ENCODE data around the gene RNF222. TPM values are rescaled to one million over a fixed set of nuclear protein-coding genes. Genes with fewer than 3 reads are reported as not detected.
A peak's percentile ranks its signal among the peaks of the same experiment; 100 is the strongest.

RNF222 gene
- polyA plus RNA-seq, 1 donor (not counting 4 experiments of a cell fraction or from before 2014, with no cell fraction given): 0.18 TPM

- H3K4me3 ChIP-seq (ENCODE audit: control insufficient read depth in 2 of 3, extremely low read depth in 1 of 3, insufficient read depth in 2 of 3, low read depth in 1 of 3, low read length in 3 of 3): no peak overlapping the region
- peak overlapping the region; percentile 79 for H2AFZ ChIP-seq (ENCODE audit: control insufficient read depth, low read length)
- H3K4me2 ChIP-seq (ENCODE audit: control insufficient read depth, extremely low read depth, insufficient read depth, low read depth, low read length): peak overlapping the region; percentile 35
- H3K36me3 ChIP-seq (ENCODE audit: control insufficient read depth in 2 of 2, extremely low read depth in 1 of 2, insufficient read depth in 2 of 2, low read length in 2 of 2): no peaks in the 10 kb centered on the region
- FAIRE-seq: no peak
- peak overlapping the region; percentile 13 for H3K9ac ChIP-seq (ENCODE audit: control insufficient read depth, extremely low read depth, insufficient read depth, low read length)
- TF ChIP-seq CTCF (optimal IDR thresholded peaks at IDR 0.05 in 1 of 3, IDR thresholded peaks at IDR 0.05 in 1 of 3, conservative IDR thresholded peaks at IDR 0.05 in 1 of 3; ENCODE audit: extremely low read depth in 1 of 3, insufficient read depth in 2 of 3, low read length in 3 of 3) (peak in 1 of 3 experiments; percentile 8), EZH2 (IDR thresholded peaks at IDR 0.05; ENCODE audit: low read length) (no peak)
- no peaks in the 10 kb centered on the region for H4K20me1 ChIP-seq (ENCODE audit: control insufficient read depth, extremely low read depth, insufficient read depth, low read length)
- peaks cover 12% of the 10 kb centered on the region for H3K4me1 ChIP-seq (ENCODE audit: control insufficient read depth, extremely low read depth, insufficient read depth, low read length)
- no peak overlapping the region for H3K27ac ChIP-seq (ENCODE audit: control insufficient read depth, insufficient read depth, low read length)
- H3K79me2 ChIP-seq (ENCODE audit: control insufficient read depth, insufficient read depth, low read length): peaks cover 2% of the 10 kb centered on the region
- dilution Hi-C loops (cut with MboI; ENCODE audit: extremely low pct_ligation_motif_present, low sequenced_read_pairs): no loop called here
- H3K9me3 ChIP-seq (ENCODE audit: control insufficient read depth, low read depth, low read length): no peaks in the 10 kb centered on the region
- H3K9me1 ChIP-seq (ENCODE audit: control insufficient read depth, extremely low read depth, insufficient read depth, low read length): peaks cover 2% of the 10 kb centered on the region
- no peaks in the 10 kb centered on the region for H3K27me3 ChIP-seq (ENCODE audit: control insufficient read depth, extremely low read depth, insufficient read depth, low read length)
- no peak for DNase-seq (ENCODE audit: low read depth, low spot score)
Observed at GRCh38 chr17:8430966-8431365, 33.3 kb upstream of the RNF222 start.

GRCh38 chr17:8426802-8427201, 29.2 kb upstream of the RNF222 start:
- dilution Hi-C loops (cut with MboI; ENCODE audit: extremely low pct_ligation_motif_present, low sequenced_read_pairs): no loop called here
- no peak overlapping the region for H2AFZ ChIP-seq (ENCODE audit: control insufficient read depth, low read length)
- no peaks in the 10 kb centered on the region for H3K36me3 ChIP-seq (ENCODE audit: control insufficient read depth in 2 of 2, extremely low read depth in 1 of 2, insufficient read depth in 2 of 2, low read length in 2 of 2)
- H4K20me1 ChIP-seq (ENCODE audit: control insufficient read depth, extremely low read depth, insufficient read depth, low read length): no peaks in the 10 kb centered on the region
- H3K9me3 ChIP-seq (ENCODE audit: control insufficient read depth, low read depth, low read length): no peaks in the 10 kb centered on the region
- H3K79me2 ChIP-seq (ENCODE audit: control insufficient read depth, insufficient read depth, low read length): no peaks in the 10 kb centered on the region
- no peak for TF ChIP-seq EZH2 (IDR thresholded peaks at IDR 0.05; ENCODE audit: low read length)
- no peak for TF ChIP-seq CTCF (optimal IDR thresholded peaks at IDR 0.05 in 1 of 3, IDR thresholded peaks at IDR 0.05 in 1 of 3, conservative IDR thresholded peaks at IDR 0.05 in 1 of 3; ENCODE audit: extremely low read depth in 1 of 3, insufficient read depth in 2 of 3, low read length in 3 of 3)
- no peak overlapping the region for H3K4me2 ChIP-seq (ENCODE audit: control insufficient read depth, extremely low read depth, insufficient read depth, low read depth, low read length)
- DNase-seq (ENCODE audit: low read depth, low spot score) (no peak), FAIRE-seq (no peak)
- no peak overlapping the region for H3K4me3 ChIP-seq (ENCODE audit: control insufficient read depth in 2 of 3, extremely low read depth in 1 of 3, insufficient read depth in 2 of 3, low read depth in 1 of 3, low read length in 3 of 3)
- no peak overlapping the region for H3K9ac ChIP-seq (ENCODE audit: control insufficient read depth, extremely low read depth, insufficient read depth, low read length)
- H3K27me3 ChIP-seq (ENCODE audit: control insufficient read depth, extremely low read depth, insufficient read depth, low read length): no peaks in the 10 kb centered on the region
- no peak overlapping the region for H3K27ac ChIP-seq (ENCODE audit: control insufficient read depth, insufficient read depth, low read length)
- H3K4me1 ChIP-seq (ENCODE audit: control insufficient read depth, extremely low read depth, insufficient read depth, low read length): peaks cover 9% of the 10 kb centered on the region
- H3K9me1 ChIP-seq (ENCODE audit: control insufficient read depth, extremely low read depth, insufficient read depth, low read length): peaks cover 2% of the 10 kb centered on the region
